CD4-positive, alpha-beta T cell treated with Interleukin-12 subunit alpha and Interleukin-12 subunit beta, for 1 hour (primary cell): ENCODE data around the gene HPS4.
"Not testable (repeated sequence)": the region's sequence is repeated elsewhere in the genome, so short reads cannot be mapped to it uniquely, and the experiment has no call there.

Source experiments
- DNase-seq: peaks from one replicate; pipeline ENCODE4 v3.0.0-alpha.2; 2020

HPS4 gene

DNA sequence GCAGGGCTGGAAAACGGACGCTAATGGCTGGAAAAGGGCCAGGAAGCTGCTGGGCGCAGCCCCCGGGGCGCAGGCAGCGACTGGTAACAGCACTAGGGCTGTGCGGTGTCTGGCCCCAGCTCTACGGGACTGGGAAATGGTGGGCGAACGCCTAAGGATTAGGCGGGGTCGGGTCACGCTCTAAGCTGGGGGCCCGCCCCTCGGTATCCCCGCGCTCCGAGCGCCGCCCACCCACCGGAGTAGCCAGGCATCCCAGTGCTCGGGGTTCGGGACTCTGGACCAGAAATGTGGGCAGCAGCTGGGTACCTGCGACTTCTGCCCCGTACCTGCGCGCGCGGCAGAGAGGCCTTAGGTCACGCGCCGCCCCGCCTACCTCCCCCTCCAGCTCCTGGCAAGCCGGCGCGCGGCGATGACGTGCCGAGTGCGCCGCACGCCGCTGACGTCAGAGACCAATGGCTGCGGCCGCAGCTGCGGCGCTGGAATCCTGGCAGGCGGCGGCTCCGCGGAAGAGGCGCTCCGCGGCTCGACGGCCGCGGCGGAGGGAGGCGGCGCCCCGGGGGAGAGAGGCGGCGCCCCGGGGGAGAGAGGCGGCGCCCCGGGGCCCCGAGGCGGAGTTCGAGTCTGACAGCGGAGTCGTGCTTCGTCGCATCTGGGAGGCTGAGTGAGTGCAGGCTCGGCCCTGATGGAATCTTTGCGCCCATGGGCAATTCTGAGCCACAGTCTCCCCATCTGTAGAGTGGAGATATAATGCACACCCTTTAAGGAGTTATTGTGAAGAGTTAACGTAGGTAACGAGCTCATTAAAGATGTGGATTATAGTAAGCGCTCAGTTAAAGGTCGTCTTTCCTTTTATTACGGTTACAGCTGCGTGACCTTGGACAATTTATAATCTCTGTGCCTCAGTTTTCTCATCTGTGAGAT, at the start of gene HPS4, which contains the start of gene SRRD:
HPS4 (minus strand) TSS at position 345 of the 921 bp plus-strand sequence. CDS start 2,021 bp downstream, outside the sequence.
SRRD (plus strand) TSS at position 439 of the 921 bp plus-strand sequence; CDS start at position 453, 14 bp downstream.
- peak; percentile 95 for DNase-seq

DNA sequence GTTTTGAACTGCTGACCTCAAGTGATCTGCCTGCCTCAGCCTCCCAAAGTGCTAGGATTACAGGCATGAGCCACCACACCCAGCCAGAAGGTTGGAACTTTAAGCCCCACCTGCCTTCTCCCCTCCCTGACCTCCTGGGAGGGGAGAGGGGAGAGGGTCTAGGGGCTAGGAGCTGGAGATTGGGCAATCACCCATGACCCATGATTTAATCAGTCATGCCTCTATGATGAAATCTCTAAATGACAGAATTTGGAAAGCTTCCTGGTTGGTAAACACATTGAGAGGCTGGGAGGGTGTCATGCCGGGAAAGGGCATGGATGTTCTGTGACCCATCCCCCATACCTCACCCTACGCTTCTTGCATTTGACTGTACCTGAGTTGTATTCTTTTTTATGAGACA, 45.8 kb upstream of the HPS4 start:
- DNase-seq: no peak

DNA sequence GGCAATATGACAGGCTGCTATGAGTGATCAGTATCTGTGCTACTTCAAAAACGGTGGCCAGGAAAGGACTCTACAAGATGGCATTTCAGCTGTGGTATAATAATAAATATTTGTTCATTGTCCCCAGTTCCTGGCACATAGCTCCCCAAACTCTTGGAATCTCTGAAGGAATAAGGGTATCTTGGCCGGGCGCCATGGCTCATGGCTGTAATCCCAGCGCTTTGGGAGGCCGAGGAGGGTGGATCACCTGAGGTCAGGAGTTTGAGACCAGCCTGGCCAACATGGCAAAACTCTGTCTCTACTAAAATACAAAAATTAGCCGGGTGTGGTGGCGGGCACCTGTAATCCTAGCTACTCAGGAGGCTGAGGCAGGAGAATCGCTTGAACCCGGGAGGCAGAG, 44.9 kb upstream of the HPS4 start:
- not testable (repeated sequence) for DNase-seq

DNA sequence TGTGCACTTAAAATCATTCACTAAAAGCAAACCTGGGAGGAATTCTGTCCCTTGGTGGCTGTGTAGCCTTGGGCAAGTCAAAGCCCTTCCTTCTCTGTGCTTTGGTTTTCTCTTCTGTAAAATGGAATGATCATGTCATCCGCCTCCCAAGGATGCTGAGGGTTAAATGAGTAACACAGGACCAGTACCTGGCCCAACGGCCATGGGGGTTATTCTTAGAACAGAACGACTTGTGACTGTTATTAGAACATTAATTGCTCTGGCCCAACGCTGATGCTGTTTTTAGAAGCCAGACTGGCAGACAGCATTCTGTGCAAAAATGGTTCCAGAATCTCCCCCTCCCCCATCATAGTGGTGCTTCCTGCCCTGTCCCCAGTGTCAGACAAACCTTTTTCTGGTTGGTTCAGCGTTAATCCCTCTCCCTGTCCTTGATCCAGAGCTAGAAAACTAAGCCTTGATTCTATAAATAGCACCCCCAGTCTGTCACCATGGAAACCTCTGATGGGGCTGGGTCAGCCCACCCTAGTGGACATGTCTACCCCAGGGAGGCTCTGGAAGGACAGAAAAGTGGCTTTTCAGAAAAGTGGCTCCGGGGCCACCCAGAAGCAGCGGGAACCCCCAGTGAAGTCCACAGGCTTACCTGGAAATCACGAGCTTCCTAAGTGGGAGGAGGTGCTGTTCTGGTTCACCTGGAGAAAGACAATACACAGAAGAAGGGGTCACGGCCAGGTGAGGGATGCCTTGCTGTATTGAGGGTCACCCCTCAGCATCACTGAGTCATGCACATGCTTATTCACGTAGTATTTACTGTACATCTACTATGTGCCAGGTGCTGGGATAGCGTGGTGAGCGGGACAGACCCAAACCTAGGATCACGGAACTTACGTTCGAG, 44.2 kb upstream of the HPS4 start:
- DNase-seq: no peak

DNA sequence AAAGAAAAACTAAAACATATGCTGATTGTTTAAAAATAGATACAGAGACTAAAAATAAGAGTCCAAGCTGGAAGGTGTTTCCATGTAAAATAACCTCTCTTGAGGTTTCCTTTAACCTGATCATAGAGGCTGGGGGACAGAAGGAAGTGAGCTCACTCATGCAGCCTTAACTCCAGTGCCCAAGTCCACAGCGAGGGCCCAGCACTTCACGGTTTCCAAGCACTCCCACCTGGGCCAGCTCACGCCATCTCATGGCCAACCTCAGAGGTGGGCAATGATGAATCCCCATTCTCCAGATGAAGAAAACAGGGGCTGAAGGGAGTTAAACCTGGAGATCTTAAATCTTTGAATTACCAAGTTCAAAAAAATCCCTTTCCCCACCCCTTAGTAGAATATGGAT, 43.6 kb upstream of the HPS4 start:
- no peak for DNase-seq

DNA sequence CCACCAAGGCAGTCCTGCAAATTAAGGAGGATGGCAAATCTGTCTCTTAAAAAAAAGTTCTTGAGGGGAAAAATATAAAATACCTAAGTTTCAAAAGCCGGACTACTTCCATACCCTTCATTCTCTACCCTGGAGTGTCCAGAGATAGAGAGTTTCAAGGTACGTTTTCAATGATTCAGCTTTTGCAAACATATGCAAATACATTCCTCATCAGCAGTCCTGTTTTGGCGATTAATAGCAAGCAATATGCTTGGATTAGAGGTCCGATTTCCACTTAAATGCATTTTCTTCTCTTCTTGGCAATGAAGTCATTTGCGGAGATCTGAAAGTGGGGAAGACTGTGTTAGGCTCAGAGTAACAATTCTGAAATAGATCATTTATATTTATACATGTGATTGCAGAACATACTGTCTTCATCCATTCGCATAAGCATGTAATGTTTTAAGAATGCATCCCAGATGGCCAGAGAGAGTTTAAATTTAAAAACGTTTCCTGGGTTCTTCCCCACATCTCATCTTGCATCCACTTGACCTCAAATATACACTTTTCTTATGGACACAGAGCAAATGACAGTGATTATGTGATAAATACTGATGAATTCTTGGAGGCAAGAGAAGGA, 42.5 kb upstream of the HPS4 start:
- DNase-seq: no peak

DNA sequence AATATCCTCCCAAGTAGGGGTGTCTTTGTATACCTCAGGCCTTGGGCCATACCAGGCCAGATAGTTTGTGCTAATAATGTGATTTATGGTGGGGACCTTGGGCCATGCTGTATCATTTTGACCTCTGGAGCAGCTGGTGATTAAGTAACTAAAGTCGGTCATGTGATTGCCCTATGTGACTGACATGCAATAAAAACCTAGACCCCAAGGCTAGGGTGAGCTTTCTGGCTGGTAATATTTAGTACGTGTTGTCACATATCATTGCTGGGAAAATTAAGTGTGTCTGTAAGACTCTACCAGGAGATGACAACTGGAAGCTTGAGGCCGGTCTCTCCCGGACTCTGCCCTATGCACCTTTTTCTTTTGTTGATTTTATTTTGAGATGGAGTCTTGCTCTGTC, 41.3 kb upstream of the HPS4 start:
- no peak for DNase-seq

DNA sequence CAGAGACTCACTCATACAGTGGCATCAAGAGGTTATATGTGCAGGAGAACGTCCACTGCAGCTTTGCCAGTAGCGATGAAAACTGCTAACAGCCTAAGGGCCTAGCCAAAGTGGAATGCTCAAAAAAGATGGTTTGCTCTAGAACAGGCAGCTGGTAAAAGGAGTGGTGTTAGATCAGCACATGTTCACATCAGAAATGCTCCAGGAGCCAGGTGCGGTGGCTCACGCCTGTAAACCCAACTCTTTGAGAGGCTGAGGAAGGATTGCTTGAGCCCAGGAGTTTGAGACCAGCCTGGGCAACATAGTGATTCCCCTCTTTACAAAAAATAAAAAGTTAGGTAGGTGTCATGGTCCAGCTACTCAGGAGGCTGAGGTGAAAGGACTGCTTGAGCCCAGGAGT, 39.0 kb upstream of the HPS4 start:
- no peak for DNase-seq

DNA sequence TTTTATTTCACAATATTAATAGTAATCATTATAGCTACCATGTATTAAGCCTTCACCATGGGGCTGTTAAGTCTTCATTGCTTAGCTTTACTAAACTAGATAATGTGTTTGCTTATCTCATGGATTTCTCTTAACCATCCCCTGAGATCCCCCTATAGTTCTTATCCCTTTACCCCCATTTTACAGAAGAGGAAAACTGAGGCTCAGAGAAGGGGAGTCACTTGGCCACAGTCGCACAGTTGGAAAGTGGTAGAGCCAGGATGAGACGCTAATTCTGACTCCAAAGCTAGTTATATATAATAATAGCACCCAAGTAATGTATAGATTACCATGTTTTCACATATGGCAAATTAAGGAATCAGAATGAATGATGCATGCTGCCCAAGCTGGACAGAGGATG, 38.4 kb upstream of the HPS4 start:
- no peak for DNase-seq

DNA sequence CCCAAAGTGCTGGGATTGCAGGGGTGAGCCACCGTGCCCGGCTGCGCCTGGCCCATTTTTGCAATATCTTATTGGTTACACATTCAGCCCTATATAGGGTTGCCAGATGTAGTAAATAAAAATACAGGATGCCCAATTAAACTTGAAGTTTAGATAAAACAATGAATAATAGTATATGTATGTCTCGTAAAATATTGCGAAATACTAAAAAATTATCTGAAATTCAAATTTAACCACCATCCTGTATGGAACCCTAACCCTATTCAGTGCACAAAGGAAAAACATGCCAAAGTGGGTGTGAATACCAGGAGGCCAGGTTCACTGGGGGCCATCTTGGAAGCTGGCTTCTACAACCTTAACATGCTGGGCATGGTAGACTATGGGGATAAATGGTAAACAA, 33.8 kb upstream of the HPS4 start:
- no peak for DNase-seq

DNA sequence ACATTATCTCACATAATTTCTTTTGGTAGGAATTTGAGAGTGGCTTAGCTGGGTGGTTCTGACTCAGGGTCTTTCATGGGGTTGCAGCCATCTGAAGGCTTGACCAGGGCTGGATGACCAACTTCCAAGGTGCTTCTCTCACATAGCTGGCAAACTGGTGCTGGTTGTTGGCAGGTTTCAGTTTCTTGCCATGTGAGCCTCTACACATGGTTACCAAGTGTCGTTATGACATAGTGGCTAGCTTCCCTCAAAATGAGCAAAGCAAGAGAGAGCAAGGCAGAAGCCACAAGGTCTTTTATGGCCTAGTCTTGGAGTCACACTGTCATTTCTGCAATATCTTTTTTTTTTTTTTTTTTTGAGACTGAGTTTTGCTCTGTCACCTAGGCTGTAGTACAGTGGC, 32.9 kb upstream of the HPS4 start:
- no peak for DNase-seq

DNA sequence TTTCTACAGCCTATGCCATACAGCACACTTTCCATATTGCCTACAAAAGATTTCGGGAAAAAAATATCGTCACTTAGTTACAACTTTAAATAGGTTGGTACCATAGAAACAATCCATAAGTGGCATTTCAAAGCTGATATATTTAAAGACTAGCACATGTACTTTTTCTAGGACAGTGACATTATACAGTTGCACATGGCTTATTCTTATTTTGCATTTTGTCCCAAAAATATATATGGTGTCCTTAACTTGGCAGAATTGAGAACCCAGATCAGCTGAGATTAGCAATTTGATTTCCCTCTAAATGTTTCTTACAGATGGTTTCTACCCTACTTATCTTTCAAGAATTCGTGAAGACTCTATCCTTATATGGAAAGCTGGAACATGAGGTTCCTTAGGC, 32.3 kb upstream of the HPS4 start:
- no peak for DNase-seq

DNA sequence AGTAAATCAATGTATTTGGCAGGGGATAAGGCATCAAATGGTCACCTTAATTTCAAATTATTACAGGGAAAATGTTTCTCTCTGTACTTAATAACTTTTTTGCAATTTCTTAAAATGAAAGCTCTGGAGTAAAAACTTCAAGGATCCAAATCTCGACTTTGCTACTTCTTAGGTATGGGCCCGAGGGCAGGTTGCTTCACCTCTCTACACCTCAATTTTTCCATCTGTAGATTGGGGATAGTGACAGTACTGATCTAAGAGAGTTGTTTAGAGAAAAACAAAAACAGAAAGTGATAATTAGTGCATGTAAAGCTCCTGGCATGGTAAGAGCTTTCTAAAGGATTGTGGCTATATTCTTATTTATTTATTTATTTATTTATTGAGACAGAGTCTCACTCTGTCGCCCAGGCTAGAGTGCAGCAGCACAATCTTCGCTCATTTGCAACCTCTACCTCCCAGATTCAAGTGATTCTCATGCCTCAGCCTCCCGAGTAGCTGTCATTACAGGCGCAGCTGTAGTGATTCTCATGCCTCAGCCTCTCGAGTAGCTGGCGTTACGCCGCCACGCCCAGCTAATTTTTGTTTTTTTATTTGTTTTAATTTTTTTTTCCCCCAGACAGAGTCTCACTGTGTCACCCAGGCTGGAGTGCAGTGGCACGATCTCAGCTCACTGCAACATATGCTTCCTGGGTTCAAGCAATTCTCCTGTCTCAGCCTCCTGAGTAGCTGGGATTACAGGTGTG, 31.0 kb upstream of the HPS4 start:
- no peak for DNase-seq

DNA sequence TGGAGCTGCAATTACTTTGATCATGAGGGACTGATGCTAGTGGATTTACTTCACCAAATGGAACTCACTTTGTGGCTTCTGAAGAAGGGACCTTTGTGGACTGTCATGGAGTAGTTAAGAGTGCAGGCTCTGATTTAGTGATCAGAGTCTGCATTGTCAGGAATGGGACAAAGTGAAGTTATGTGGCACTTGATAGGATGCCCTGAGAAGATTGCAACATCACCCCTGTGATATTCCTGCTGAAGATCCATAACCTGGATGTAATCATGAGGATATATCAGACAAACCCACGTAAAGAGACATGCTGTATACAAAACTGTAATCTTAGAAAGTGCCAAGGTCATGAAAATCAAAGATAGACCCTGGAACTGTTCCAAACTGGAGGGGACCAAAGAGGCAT, 30.3 kb upstream of the HPS4 start:
- DNase-seq: no peak

DNA sequence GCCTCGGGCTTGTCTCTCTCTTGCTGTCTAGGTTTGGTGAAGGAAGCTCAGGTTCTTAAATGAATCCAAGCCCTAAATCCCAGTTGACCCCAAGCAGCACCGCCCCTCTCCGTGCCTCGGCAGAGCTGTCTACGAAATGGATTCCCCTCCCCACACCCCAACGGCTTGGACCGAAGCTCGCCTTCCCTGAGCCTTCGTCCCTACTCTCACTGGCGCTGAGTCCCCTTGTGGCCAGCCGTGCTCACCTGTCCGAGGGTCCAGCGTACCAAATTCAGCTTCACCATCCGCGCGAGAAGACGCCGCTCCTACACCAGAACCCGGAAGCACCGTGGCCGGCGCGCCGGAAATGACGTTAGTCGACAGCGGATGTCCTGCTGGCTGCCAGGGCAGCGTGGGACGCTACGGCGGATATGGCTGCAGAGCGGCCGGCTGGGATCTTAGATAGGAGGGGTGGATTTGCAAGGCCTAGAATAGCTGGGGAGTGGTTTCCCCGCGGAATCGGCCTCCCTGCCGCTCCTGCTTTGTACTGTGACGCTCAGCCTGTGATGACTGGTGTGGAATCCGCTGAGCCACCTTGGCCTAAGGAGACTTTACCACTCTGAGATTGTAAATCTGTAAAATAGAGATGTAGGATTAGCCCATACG, 28.7 kb upstream of the HPS4 start, which contains the start of gene TFIP11:
TFIP11 (minus strand) TSS at position 325 of the 645 bp plus-strand sequence. CDS start 2,201 bp downstream, outside the sequence.
- DNase-seq: peak; percentile 89

DNA sequence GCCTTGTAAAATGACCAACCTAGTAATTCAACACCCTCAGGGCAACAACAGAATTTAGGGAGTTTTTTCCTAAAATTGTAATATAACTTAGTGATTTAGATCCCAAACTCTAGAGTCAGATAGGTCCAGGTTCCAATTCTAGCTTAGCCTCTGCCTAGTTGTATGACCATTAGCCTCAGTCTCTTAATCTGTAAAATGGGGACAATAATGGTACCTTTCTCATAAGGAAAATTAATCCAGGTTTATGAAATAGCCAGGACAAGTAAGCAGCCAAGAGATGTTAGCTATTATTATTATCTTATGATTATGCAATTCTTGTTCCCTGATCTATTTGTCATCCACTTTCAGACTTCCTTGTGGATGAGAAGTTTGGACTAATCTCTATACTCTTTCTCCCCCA, 24.6 kb upstream of the HPS4 start:
- no peak for DNase-seq

DNA sequence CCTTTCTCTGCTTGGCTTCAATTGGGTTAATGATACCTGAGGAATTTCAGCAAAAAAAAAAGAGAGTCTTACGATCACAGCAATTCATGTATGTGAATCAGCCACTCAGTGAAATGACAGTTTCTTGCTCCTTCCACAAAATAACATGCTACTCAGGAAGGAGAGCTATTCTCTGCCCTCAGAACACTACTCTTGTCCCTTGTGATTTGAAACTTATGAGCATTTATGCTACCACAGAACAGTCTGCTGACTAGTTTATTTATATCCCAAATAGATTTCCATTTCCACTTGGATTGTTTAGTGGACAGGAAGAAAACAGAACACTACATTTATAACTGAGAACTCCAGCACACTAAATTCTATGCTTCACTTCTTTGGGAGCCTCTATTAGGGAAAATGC, 20.2 kb upstream of the HPS4 start:
- no peak for DNase-seq

DNA sequence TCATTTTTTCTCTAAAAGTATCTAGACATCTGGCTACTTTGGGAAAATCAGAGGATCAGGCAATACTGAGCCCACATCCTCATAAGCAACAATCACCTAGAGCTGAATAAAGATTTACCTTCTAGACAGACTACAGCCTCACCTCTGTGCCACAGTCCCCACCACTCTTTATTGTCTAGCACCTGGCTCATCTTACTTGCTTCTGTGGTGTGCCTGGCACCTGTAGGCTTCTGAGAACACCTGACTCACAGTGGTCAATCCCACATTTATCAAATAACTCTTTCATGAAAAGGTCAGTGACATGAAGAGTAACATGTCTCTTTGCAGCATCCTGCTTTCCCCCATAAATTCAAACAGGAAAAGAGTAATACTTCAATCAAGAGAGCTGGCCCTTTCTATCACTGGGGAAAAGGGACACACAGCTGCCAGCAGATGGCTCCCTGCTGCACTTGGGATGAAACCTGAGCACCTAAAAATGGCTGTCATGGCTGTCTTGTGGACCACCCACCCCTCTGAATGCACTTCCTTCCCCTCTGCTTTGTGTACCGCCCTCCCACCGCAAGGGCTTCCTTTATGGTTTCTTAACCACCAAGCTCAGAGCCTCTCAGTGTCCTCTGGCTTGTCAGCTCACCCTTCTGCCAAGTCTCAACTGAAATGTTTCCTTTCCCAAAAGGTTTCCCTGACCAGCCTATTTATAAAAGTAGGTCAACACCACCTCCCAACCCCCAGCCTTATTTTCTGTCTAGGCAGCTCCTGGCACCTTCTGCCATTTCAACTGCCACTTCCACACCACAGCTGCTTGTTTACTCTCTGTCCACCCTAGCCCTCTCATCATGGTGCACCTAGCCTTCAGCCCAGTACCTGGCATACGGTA, 19.3 kb upstream of the HPS4 start:
- peak; percentile 77 for DNase-seq

DNA sequence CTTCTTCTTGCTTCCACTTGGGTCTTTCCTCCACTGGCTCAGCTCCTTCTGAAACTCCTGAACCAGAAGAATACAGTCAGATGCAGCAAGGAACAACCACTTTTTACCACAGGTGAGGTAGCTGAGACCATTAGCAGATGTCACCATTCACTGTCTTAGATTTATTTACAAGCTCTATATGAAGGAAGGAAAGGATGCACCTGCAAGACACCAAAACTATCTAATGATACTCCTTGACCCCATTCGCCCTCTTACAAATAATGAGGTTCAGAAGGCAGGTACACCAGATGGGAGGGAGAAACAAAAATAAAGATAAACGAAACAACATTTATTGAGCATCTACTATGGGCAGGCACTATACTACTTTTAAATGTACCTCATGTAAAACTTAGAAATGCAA, 18.4 kb upstream of the HPS4 start:
- DNase-seq: no peak

DNA sequence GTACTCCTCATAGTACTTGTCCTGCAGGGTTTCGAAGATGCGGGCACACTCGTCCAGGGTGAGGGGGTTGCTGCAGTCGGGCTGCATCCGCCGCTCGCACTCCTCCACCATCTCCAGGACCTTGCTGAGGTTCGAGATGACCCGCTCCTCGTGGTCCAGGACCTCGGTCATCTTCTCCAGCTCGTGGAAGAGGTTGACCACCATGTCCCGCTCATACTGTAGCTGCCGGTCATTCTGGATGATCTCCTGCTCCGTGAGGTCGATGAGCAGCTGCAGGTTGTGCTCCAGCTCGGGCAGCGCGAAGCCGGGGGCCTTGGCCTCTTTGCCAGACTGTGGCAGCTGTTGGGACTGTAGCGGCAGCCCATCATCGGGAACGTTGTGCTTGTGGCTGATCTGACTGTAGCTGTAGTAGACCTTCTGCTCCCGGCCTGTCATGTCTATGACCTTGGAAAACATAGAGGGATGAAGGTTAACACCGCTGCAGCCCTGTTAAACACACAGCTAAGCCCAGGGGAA, 15.7 kb upstream of the HPS4 start:
- DNase-seq: no peak

DNA sequence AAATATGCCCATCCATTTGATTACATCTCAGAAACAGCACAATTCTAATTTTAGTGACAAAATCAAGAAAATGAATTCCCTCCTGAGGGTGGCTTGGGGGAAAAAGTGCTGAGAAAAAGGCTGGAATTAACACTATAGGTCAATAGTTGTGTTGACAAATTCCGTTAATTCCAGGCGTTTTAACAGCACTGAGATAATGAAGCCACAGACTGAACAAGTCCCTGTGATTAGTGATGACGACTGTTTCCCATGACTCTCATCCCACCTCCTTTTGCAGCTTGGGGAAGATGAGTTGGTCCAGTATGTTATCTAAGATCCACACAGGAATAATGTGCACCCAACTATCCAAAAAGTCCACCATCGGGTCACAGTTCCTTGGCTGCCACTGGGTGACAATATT, 12.9 kb upstream of the HPS4 start:
- no peak for DNase-seq
